ENCODE data around the gene ZNF354C.
A peak's percentile ranks its signal among the peaks of the same experiment; 100 is the strongest.
"Not testable (repeated sequence)": the region's sequence is repeated elsewhere in the genome, so short reads cannot be mapped to it uniquely, and the experiment has no call there.

Gene ZNF354C

DNA sequence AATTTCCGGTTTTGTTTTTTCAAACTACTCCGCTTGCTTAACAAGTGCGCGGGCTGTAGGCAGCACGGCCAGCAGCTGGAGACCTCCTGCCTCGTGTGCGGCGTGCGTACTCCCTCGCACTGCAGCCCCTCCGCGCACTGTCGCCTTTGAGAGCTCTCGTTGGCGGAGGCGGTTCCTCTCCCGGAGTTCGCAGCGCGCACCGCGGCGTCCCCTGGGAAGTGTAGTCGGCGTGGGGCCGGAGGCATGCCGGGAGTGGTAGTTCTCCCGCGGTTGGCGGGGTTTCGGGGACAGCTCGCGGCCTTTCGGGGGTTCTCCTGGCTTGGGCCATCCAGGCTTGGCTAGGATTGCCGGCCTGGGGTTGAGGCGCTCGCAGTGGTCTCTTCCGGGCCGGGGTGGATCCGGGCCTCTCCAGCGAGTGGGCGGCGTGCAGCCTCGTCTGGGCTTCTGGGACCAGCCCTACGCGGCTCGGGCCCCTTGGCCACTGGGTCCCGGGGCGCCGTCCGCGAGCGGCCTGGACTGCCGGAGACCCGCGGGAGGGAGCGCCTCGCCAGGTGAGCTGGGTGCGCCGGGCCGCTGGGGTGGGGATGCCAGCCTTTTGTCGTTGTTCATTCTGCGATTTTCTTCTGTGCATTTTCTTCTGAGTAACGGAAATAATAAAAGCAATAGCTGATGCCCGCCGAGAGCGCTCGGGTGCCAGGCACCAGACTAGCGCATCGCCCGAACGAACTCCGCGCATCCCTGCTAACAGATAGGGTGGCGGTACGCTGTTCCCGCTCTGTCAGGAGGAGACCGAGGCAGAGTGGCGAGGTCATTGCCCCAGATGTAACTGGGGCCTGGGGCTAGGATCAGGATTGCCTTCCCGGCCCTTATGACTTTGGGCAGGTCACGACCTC is at the start of gene ZNF354C:
Gene ZNF354C, plus strand, starts transcription at position 258 of the 893 bp plus-strand sequence. CDS start 1,696 bp downstream, outside the sequence.
- DNase-seq = peak; percentile 92

- DNase-seq = peak; percentile 96
Measured at GRCh38 chr5:179023528-179024189, 36.5 kb upstream of the ZNF354C start, which contains the start of gene ZNF879. Gene ZNF879, plus strand, starts transcription at chr5:179023804. Its CDS starts 1,201 bp downstream, at chr5:179025005.

GRCh38 chr5:179033004-179033580 is 27.1 kb upstream of the ZNF354C start:
- no peak for DNase-seq

DNA sequence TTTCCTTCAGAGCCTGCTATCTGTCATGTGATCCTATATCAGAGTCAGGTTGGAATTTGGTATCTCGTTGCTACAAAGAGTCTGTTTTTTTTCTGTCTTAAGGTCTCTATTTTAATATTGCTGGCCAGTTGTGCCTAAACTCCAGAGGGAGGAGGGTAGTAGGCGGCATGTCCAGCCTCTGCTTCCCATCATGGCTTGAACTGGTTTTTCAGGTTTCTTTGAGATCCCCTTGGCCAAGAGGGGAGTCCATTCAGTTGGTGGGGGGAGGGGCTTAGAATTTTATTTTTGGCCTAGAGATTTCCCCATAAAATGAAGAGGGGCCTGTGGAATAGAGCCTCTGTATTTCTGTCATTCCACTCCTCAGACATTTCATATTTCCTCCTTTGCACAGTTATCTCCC is 15.4 kb upstream of the ZNF354C start:
- DNase-seq = no peak

- DNase-seq = no peak
Measured at GRCh38 chr5:179051784-179052183, 8.4 kb upstream of the ZNF354C start.

DNA sequence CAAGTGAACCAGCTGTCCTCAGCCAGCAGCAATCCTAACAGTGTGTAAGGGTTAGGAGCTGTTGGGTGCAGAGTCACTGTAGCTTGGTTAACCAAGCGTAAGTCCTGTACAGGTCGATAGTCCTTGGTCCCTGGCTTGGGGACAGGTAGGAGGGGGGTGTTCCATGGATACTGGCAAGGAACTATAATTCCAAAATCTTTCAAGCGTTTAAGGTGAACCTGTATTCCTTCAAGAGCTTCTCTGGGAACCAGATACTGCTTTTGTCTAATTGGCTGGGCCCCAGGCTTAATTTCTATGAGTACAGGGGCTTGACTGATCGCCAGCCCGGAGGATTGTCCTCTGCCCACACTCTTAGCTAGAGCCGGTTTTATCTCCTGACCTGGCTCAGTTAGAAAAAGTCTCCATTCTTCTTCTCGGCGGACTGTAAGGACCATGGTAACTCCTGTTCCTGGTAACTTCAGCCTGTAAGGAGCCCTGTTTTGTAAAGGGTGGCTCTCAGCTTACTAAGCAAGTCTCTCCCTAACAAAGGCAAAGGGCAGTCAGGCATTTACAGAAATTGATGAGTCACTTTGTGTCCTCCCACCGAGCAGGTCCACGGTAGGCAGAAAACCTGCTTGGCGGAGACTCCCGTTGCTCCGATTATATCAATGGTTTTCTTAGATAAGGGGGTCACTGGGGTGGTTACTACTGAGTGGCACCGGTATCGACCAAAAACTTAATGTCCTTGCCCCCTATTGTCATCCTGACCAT is 6.0 kb upstream of the ZNF354C start:
- no peak for DNase-seq

- DNase-seq = no peak
Measured at GRCh38 chr5:179054876-179055275, 5.3 kb upstream of the ZNF354C start.

GRCh38 chr5:179055436-179055835 is 4.7 kb upstream of the ZNF354C start:
- no peak for DNase-seq

- DNase-seq = no peak
Measured at GRCh38 chr5:179055841-179056240, 4.3 kb upstream of the ZNF354C start.

DNA sequence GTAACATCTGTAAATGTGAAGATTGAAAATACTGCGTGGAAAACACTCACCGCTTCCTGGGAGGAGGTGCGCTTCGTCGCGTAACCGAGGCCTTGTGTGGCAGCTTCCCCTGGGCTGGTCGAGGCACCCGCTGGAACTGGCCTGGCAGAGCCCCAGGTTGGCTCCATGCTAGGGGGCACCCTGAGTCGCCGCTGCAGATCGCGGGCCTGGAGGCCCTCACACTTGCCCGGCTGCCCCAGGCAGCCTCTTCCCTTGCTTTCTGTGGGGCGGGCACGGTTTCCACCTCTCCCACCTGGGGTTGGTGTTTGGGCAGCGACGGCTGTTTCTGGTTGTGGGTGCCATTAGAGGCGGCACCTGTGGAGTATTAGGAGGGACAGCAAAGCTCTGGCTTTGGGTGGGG is 852 bp downstream of the ZNF354C start:
- DNase-seq = no peak

DNA sequence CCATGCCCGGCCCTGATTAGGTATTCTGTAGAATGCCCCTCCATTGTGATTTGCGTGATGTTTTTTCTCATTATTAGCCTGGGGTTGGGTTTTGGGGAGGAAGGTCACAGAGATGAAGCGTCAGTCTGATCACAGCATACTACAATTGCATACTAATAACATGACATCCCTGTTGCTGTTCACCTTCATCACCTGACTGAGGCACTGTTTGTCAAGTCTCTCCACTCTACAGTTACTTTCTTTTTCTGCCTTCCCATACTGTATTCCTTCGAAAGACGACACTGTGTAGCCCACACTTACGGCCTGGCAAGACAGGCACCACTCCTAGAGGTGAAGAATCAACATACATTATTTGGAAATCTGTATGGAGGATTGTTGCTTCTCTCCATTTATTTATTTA is 5.5 kb downstream of the ZNF354C start:
- DNase-seq = no peak

DNA sequence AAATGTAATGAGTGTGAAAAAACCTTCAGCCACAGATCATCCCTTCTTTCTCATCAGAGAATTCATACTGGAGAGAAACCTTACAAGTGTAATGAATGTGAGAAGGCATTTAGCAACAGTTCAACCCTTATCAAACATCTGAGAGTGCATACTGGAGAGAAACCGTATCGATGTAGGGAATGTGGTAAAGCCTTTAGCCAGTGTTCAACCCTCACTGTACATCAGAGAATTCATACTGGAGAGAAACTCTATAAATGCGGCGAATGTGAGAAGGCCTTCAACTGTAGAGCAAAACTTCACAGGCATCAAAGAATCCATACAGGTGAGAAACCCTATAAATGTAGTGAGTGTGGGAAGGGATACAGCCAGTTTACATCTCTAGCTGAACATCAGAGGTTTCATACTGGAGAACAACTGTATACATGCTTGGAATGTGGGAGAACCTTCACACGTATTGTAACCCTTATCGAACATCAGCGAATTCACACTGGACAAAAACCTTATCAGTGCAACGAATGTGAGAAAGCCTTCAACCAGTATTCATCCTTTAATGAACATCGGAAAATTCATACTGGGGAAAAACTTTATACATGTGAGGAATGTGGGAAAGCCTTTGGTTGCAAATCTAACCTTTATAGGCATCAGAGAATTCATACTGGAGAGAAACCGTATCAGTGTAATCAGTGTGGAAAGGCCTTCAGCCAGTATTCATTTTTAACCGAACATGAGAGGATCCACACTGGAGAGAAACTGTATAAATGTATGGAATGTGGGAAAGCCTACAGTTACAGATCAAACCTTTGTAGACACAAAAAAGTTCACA is 19.2 kb downstream of the ZNF354C start:
- no peak for DNase-seq

DNA sequence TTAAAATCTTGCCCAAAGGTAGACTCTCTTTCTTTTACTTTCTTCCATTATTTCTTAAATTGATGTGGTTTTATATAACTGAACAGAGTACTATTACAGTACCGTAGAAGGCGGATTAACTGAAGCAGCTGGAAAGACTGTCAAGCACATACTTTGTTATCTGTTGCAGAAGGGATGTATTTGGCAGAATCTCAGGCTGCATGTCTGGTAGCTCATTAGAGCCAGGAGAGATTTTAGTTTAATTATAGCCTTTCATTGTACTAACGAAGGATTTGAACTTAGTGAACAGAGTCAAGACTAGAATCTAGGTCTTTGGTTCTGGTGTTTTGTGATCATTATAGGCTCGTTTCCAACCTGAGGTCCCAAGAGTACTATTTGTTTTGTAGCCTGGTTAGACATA is 20.6 kb downstream of the ZNF354C start:
- no peak for DNase-seq

DNA sequence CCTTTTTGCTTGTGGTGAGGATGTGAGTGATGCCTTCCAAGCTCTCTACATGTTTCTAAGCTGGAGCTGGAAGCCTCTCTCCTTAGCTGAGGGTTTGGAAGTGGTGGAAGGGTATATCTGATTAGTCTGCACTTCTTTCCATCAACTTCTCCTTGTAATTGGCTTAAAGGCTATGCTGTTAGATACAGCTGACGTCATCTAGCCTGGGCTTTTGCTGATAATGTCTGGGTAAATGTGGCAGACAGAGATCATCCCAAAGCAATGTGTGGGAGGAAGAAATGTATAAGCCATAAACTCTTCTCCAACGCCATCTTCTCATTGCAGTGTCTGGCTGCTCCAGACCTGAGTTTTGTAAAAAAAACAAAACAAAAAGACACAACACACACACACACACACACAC is 29.3 kb downstream of the ZNF354C start:
- DNase-seq = no peak

DNA sequence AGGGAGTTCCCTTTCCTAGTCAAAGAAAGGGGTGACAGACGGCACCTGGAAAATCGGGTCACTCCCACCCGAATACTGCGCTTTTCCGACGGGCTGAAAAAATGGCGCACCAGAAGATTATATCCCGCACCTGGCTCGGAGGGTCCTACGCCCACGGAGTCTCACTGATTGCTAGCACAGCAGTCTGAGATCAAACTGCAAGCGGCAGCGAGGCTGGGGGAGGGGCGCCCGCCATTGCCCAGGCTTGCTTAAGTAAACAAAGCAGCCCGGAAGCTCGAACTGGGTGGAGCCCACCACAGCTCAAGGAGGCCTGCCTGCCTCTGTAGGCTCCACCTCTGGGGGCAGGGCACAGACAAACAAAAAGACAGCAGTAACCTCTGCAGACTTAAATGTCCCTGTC is 41.1 kb downstream of the ZNF354C start:
- not testable (repeated sequence) for DNase-seq

DNA sequence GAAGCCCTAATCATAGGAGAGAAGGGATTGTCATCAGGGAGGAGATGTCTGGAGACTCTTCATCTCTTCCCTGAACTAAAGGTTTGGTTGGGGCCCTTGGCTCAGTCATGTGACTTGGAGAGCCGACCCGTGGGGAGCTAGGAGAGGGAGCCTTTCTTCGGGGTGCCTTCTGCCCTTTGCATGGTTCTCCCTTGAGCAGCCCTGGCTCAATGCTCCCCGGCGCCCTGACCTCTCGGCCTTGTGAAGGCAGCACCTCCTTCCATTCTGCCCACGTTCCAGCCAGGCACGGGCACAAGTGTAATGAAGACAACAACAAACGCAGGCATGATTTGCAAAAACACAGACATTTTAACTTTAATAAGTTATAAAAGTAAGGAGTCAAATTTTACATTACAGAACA is 50.4 kb downstream of the ZNF354C start:
- DNase-seq = no peak

GRCh38 chr5:179111267-179112207 is 51.4 kb downstream of the ZNF354C start:
- no peak for DNase-seq

GRCh38 chr5:179112469-179113142 is 52.4 kb downstream of the ZNF354C start:
- no peak for DNase-seq

GRCh38 chr5:179113143-179113530 is 53.0 kb downstream of the ZNF354C start:
- DNase-seq = no peak

DNA sequence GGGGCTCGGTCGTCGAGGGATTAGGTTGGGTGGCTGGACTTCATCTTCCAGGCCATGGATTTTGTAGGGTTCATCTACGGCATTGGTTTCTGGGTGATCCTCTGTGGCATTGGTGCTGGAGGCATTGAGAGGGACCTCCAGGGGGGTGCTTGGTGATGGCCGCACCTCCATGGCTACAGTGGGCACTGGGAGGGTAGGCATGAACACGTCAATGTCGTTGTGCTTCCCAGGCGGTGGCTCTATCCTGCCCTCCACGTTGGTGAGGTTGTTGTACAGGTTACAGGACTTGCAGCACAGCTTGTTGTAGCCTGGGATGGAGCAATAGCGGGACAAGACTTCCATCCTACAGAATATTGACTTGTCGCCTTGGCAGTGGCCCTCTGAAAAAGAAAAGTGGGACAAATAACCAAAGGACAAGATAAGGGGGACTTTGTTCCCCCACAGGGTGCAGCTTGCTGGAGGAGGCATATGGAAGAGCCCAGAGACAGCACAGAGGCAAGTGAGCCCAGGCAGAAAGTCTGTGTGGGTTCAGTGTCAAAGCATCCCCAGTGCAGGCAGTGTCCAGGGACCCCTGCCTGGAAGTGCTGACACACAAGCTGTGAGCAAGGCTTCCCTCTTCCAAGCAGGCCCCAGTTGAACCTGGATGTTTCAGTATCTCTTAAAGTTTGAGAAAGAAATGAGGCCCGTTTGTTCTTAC is 53.9 kb downstream of the ZNF354C start:
- DNase-seq = no peak

All from fibroblast of upper back skin (primary cell).